GM23338 (cell line): ENCODE data around the gene RABL6. TPM values are rescaled to one million over a fixed set of nuclear protein-coding genes. Genes with fewer than 3 reads are reported as not detected.

Experiments used
- ATAC-seq: fragments of 200-7000 bp; cut with Tn5 transposase; 3 replicates; pipeline ENCODE4 v1.9.1; 2020
- DNase-seq: peaks from one replicate; pipeline ENCODE4 v3.0.0-alpha.2; 2015; ENCODE audit warnings: low spot score
- H2AFZ ChIP-seq: fragments of 200-600 bp; sonication (generic); 2 replicates; pipeline ENCODE4 v1.8.0; 2016; ENCODE audit warnings: antibody characterized with exemption, mild to moderate bottlenecking, moderate library complexity
- H3F3A ChIP-seq: fragments of 200-600 bp; sonication (generic); replicated peaks from 2 replicates; pipeline ENCODE4 v1.8.0; 2017; ENCODE audit warnings: antibody characterized with exemption, mixed run types, low read depth
- H3K27ac ChIP-seq: fragments of 200-600 bp; sonication (generic); 2 replicates; pipeline ENCODE4 v1.6.1; 2016; ENCODE audit warnings: low read depth
- H3K27me3 ChIP-seq: fragments of 200-600 bp; sonication (generic); 2 replicates; pipeline ENCODE4 v1.8.0; 2016; ENCODE audit warnings: mild to moderate bottlenecking, mixed run types, moderate library complexity; ENCODE audit not compliant: insufficient read depth
- H3K36me3 ChIP-seq: fragments of 200-600 bp; sonication (generic); 2 replicates; pipeline ENCODE4 v1.8.0; 2016; ENCODE audit warnings: mild to moderate bottlenecking; ENCODE audit not compliant: insufficient read depth
- H3K4me1 ChIP-seq: fragments of 200-600 bp; sonication (generic); 2 replicates; pipeline ENCODE4 v1.8.0; 2016; ENCODE audit warnings: mild to moderate bottlenecking, moderate library complexity; ENCODE audit not compliant: insufficient read depth
- H3K4me2 ChIP-seq: fragments of 200-600 bp; sonication (generic); 2 replicates; pipeline ENCODE4 v1.7.1; 2017; ENCODE audit warnings: mixed run types
- H3K4me3 ChIP-seq: fragments of 200-600 bp; sonication (generic); 2 replicates; pipeline ENCODE4 v1.6.1; 2016; ENCODE audit warnings: mixed run types
- H3K79me2 ChIP-seq: fragments of 200-600 bp; sonication (generic); replicated peaks from 2 replicates; pipeline ENCODE4 v1.8.0; 2017; ENCODE audit warnings: mild to moderate bottlenecking; ENCODE audit not compliant: insufficient read depth
- H3K9me2 ChIP-seq: fragments of 200-600 bp; sonication (generic); 2 replicates; pipeline ENCODE4 v1.8.0; 2017; ENCODE audit not compliant: insufficient read depth
- H4K20me1 ChIP-seq: fragments of 200-600 bp; sonication (generic); replicated peaks from 2 replicates; pipeline ENCODE4 v1.8.0; 2017; ENCODE audit warnings: mild to moderate bottlenecking; ENCODE audit not compliant: insufficient read depth
- H3K27ac Mint-ChIP-seq: 2 replicates; pipeline ENCODE4 v1.8.0; 2020; ENCODE audit warnings: inconsistent platforms, mild to moderate bottlenecking, moderate library complexity, mixed read lengths
- H3K27me3 Mint-ChIP-seq: 3 replicates; pipeline ENCODE4 v1.8.0; 2022; ENCODE audit warnings: low read depth, mild to moderate bottlenecking, moderate library complexity, mixed read lengths, inconsistent platforms; ENCODE audit not compliant: insufficient read depth, poor library complexity
- H3K36me3 Mint-ChIP-seq: 3 replicates; pipeline ENCODE4 v1.8.0; 2021; ENCODE audit warnings: low read depth, mild to moderate bottlenecking, inconsistent platforms, moderate library complexity, mixed read lengths
- H3K4me1 Mint-ChIP-seq: 3 replicates; pipeline ENCODE4 v1.8.0; 2020; ENCODE audit warnings: mild to moderate bottlenecking, inconsistent platforms, mixed read lengths
- H3K4me3 Mint-ChIP-seq: 3 replicates; pipeline ENCODE4 v1.8.0; 2021; ENCODE audit warnings: moderate library complexity, mild to moderate bottlenecking, inconsistent platforms, mixed read lengths
- H3K9me3 Mint-ChIP-seq: 3 replicates; pipeline ENCODE4 v1.8.0; 2020; ENCODE audit warnings: moderate library complexity, mild to moderate bottlenecking, inconsistent platforms, mixed read lengths
- STAT1 ChIP-seq: IDR thresholded peaks from one replicate; pipeline ENCODE4 v1.6.1; 2016; ENCODE audit warnings: antibody characterized with exemption; ENCODE audit not compliant: unreplicated experiment
- ZNF114 ChIP-seq: fragments of 250-450 bp; sonication (Bioruptor Pico); IDR thresholded peaks from 2 replicates; pipeline ENCODE4 v1.5.0; 2020; ENCODE audit warnings: mild to moderate bottlenecking, moderate library complexity
- polyA plus RNA-seq: library from polyadenylated mRNA; unstranded; fragments of >200 nt; fragmentation: Nextera tagmentation; extraction: Ambion mirVana; gene quantifications from 2 replicates; pipeline ENCODE4 v1.2.1, GENCODE V29; 2016
- total RNA-seq: library from RNA; depleted of rRNA; stranded (reverse); fragments of >200 nt; shearing (Covaris generic); gene quantifications from 2 replicates; pipeline ENCODE4 v1.2.3, GENCODE V29; 2014
- TF ChIP-seq, protein P1 (sequence below): IDR thresholded peaks from one replicate; pipeline ENCODE4 v1.6.1; 2018; ENCODE audit warnings: antibody characterized with exemption; ENCODE audit not compliant: unreplicated experiment
- TF ChIP-seq, protein P2 (sequence below), 2 experiments: fragments of 200-600 bp in 1 of 2; sonication (generic) in 1 of 2; conservative IDR thresholded peaks; 2 replicates each; pipeline versions ENCODE4 v1.5.1 to v1.6.1; 2016 to 2017; ENCODE audit warnings: antibody characterized with exemption in 2 of 2, low read depth in 2 of 2, mild to moderate bottlenecking in 2 of 2, moderate library complexity in 1 of 2

RABL6 gene
- total and polyA plus RNA-seq, 2 experiments from 2014 or later = 59.1 to 127 TPM

- peaks cover 5% of the 10 kb centered on the region; the same call in 2 of the 3 replicates for H3K36me3 Mint-ChIP-seq
- no peak overlapping the region for H2AFZ ChIP-seq
- no peaks in the 10 kb centered on the region for H3K27me3 ChIP-seq
- H3K4me2 ChIP-seq = no peak overlapping the region
- H3K9me3 Mint-ChIP-seq = no peaks in the 10 kb centered on the region
- H3K4me3 ChIP-seq = no peak overlapping the region
- no peak for TF ChIP-seq ZNF114 (CRISPR knock-in tag)
- TF ChIP-seq, protein P1, sequence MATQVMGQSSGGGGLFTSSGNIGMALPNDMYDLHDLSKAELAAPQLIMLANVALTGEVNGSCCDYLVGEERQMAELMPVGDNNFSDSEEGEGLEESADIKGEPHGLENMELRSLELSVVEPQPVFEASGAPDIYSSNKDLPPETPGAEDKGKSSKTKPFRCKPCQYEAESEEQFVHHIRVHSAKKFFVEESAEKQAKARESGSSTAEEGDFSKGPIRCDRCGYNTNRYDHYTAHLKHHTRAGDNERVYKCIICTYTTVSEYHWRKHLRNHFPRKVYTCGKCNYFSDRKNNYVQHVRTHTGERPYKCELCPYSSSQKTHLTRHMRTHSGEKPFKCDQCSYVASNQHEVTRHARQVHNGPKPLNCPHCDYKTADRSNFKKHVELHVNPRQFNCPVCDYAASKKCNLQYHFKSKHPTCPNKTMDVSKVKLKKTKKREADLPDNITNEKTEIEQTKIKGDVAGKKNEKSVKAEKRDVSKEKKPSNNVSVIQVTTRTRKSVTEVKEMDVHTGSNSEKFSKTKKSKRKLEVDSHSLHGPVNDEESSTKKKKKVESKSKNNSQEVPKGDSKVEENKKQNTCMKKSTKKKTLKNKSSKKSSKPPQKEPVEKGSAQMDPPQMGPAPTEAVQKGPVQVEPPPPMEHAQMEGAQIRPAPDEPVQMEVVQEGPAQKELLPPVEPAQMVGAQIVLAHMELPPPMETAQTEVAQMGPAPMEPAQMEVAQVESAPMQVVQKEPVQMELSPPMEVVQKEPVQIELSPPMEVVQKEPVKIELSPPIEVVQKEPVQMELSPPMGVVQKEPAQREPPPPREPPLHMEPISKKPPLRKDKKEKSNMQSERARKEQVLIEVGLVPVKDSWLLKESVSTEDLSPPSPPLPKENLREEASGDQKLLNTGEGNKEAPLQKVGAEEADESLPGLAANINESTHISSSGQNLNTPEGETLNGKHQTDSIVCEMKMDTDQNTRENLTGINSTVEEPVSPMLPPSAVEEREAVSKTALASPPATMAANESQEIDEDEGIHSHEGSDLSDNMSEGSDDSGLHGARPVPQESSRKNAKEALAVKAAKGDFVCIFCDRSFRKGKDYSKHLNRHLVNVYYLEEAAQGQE = no peak
- no peaks in the 10 kb centered on the region for H3K4me1 ChIP-seq
- no peaks in the 10 kb centered on the region; the same call in 1 of the 2 replicates for H3K36me3 ChIP-seq
- no peaks in the 10 kb centered on the region for H3F3A ChIP-seq
- ATAC-seq (no peak), DNase-seq (no peak)
- H3K79me2 ChIP-seq = no peaks in the 10 kb centered on the region
- H3K27ac ChIP-seq = no peak overlapping the region
- peaks cover 2% of the 10 kb centered on the region for H3K27me3 Mint-ChIP-seq
- H4K20me1 ChIP-seq = no peaks in the 10 kb centered on the region
- H3K4me1 Mint-ChIP-seq = no peaks in the 10 kb centered on the region
- no peaks in the 10 kb centered on the region for H3K9me2 ChIP-seq
- H3K4me3 Mint-ChIP-seq = no peak overlapping the region
- H3K27ac Mint-ChIP-seq = no peak overlapping the region
These were observed 48.3 kb downstream of the RABL6 start for GRCh38 chr9:136856079-136856476.

DNA sequence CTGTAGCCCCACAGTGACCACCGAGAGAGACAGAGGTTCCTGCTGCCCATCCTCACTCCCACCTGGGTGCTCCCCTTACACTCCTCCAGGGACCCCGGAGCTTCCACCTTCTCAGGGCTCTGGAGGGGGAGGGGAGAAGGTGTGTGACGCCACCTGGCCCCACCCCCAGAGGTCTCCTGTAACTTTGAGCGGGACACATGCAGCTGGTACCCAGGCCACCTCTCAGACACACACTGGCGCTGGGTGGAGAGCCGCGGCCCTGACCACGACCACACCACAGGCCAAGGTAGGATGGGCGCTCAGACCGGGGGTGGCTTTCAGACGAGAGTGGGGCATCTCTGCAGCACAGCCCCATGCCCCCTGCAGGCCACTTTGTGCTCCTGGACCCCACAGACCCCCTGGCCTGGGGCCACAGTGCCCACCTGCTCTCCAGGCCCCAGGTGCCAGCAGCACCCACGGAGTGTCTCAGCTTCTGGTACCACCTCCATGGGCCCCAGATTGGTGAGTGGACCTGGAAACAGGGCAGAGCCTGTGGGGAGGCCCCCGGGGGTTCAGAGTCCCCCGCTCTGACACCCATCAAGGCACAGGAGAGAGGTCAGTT, 48.9 kb downstream of the RABL6 start:
- TF ChIP-seq, protein P2, sequence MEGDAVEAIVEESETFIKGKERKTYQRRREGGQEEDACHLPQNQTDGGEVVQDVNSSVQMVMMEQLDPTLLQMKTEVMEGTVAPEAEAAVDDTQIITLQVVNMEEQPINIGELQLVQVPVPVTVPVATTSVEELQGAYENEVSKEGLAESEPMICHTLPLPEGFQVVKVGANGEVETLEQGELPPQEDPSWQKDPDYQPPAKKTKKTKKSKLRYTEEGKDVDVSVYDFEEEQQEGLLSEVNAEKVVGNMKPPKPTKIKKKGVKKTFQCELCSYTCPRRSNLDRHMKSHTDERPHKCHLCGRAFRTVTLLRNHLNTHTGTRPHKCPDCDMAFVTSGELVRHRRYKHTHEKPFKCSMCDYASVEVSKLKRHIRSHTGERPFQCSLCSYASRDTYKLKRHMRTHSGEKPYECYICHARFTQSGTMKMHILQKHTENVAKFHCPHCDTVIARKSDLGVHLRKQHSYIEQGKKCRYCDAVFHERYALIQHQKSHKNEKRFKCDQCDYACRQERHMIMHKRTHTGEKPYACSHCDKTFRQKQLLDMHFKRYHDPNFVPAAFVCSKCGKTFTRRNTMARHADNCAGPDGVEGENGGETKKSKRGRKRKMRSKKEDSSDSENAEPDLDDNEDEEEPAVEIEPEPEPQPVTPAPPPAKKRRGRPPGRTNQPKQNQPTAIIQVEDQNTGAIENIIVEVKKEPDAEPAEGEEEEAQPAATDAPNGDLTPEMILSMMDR (conservative IDR thresholded peaks at IDR 0.05; ENCODE audit: low read depth in 2 of 2) = 0 out of 4 replicates have a peak, but pooled peaks have one; percentile 5 to 13
- no peak for TF ChIP-seq STAT1
- Mint-ChIP-seq H3K27ac (no peak overlapping the region), H3K9me3 (no peaks in the 10 kb centered on the region), H3K4me3 (no peak overlapping the region), H3K27me3 (peaks cover 2% of the 10 kb centered on the region), H3K4me1 (no peaks in the 10 kb centered on the region), H3K36me3 (peaks cover 6% of the 10 kb centered on the region; the same call in 2 of the 3 replicates)
- no peaks in the 10 kb centered on the region for H3K27me3 ChIP-seq
- H2AFZ ChIP-seq = no peak overlapping the region
- no peaks in the 10 kb centered on the region for H3K79me2 ChIP-seq
- H3K36me3 ChIP-seq = no peaks in the 10 kb centered on the region
- no peaks in the 10 kb centered on the region for H3K4me1 ChIP-seq
- H3K9me2 ChIP-seq = no peaks in the 10 kb centered on the region
- ATAC-seq (no peak), DNase-seq (no peak)
- 0 out of 2 replicates have a peak, but pooled peaks cover under 1% of the 10 kb centered on the region for H4K20me1 ChIP-seq
- no peak overlapping the region for H3K27ac ChIP-seq
- H3F3A ChIP-seq = no peaks in the 10 kb centered on the region
- no peak overlapping the region for H3K4me3 ChIP-seq
- H3K4me2 ChIP-seq = no peak overlapping the region
